CD4-positive, alpha-beta T cell treated with Interleukin-17A for 1 hour (primary cell): ENCODE data around the gene EPHA5.

ENCODE experiments used
- DNase-seq: peaks from one replicate; pipeline ENCODE4 v3.0.0-alpha.2; 2020

The EPHA5 gene

DNA sequence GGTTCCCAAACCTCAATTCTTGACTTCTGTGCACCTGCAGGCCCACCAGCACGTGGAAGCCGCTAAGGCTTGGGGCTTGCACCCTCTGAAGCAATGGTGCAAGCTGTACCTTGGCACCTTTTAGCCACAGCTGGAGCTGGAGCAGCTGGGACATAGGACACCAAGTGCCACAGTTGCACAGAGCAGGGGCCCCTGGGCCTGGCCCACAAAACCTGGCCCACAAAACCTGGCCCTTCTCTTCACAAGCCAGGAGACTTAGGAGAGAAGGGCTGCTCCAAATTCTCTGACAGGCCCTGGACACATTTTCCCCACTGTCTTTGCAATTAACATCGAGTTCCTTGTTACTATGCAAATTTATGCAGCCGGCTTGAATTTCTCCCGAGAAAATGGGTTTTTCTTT lies 197.8 kb downstream of the EPHA5 start:
- DNase-seq: no peak

DNA sequence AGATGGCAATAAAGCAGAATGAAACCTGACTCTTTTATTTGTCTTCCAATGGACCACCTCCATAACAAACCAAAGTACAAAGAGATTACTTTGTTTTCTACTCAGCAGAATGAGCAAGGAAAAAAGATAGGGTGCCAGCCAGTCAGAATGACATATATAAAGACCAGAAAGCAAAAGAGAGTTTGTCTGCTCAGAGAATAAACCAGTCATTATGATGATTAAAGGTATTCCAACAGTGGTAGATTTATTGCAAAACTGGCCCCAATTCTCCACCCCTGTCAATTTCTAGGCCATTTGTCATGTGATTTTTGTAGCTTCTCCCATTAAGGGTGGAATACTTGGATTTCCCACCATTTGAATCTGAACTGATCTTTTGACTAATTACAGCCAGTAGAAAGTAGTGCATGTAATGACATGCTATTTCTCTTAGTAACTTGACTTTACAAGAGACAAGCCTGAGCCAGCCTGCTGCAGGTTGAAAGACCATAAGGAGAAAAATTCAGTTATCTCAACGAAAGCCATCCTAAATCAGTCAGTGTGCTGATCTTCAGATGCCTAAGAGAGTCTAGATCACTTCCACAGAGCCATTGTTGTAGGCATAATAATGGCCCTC lies 203.1 kb downstream of the EPHA5 start:
- no peak for DNase-seq

DNA sequence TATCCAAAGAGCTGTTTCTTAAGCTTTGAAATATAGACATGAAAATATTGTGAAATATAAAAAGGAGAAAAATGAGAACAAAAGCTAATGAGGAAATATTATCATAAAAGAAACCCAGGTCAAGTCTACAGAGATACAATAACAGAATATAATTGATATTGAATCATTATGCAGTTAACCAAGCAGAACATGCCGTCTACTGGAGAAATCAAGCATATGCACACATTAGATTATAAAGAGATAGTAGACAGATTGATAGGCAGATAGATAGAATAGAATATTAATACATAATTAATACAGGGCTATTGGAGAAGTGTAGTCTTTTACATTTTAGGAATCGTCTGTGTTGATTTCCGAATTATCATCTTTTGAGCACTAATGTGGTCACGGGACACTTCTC lies 208.5 kb downstream of the EPHA5 start:
- DNase-seq: no peak

DNA sequence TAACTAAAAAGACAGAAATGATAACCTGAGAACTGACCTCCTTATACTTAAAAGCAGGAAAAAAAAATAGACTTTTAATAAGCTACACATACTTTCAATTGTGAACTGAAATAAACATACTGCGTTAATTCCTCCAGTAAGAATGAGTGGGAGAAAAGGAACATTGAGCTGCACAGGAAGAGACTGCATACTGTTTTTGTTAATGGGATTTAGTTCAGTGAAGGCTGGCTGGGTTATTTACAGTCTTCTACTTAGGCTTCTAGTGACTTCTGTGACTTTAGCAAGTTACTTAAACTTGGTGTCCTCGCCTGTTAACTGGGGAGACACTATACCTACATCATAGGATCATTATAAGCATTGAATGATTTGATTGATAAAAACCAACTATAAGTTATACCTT lies 213.3 kb downstream of the EPHA5 start:
- no peak for DNase-seq

DNA sequence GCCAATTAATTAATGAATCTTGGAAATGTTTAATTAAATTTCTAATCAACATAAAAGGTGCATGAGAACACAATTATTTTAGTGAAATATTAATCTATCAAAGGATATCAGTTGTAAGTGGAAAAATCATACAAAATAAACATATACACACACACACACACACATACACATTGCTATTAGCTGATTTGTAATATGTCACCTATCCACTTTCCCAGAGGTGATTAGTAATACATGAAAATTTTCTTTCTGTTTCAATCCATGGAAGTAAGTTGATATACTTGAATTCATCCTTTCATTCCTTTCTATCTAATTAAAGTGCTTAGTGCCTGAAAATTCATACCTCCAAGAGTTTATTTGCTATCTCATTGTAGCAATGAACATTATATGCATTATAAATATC lies 213.7 kb downstream of the EPHA5 start:
- no peak for DNase-seq

DNA sequence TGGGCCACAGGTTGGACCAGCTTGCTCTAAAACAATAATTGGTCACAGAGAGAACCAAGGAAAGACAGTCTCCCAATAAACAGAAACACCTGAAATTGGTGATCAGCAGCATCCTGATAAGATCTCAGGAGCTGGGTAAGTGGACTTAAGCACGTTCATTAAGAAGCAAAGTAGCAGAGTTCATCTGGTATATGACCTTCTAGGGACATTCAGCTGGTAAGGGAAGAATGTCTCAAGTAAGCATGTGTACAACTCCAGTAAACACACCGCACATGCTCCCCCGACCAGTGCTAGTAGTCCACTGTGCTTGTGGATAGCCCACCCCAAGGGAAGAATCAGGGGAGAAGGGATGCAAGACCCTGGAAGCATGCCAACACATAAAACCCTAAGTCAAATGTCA lies 216.9 kb downstream of the EPHA5 start:
- no peak for DNase-seq

DNA sequence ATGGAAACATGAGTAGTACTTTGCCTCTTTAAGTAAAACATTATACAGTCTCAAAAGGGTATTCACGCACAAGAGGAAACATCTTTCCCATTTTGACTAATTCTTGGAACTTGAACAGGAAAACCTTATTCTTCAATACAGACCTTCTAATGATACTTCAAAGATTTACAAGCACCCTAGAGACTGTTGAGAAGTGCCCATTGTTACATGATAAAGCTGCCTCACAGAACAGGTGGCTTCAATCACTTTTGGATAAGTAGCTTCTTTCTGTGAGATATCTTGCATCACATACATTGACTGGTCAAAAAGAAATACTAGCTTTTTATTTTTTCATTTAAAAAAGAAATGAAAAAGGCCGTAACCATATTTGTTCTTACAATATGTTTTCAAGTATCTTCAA lies 219.4 kb downstream of the EPHA5 start:
- DNase-seq: no peak

DNA sequence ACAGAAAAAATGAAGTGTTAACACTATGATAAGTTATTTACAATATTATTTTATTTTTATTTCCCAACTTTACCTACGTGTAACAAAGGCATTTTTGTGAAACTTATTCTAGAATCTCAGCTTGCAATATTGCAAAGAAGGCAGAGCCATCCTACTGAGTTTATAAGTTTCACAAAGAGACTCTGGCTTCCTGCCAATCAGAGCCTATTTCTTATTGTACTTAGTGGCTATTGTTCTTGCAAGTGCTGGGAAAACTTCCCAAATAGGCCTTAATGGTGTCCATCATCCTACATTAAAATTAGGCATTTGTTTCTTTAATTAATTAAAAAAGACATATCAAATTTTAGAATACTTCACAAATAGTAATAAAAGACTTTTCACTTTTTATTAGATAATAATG lies 233.2 kb downstream of the EPHA5 start:
- no peak for DNase-seq

DNA sequence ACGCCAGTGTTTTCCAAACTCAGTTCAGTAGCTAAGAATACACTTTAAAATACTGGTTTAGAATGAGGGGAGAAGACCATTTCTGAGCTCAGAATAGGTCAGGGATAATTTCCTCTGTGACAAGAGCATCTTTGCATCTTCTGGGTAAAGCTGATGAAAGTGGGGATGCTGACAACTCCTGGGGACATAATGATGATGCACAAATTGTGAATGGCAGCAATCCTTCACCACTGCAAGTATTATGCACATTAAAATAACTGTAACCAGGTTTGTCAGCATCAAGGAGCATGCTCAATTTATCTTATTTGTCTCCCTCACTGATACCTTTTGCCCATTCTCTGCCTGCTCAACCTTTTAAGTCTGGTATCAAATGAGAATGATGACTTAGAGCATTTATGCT lies 248.2 kb downstream of the EPHA5 start:
- DNase-seq: no peak

DNA sequence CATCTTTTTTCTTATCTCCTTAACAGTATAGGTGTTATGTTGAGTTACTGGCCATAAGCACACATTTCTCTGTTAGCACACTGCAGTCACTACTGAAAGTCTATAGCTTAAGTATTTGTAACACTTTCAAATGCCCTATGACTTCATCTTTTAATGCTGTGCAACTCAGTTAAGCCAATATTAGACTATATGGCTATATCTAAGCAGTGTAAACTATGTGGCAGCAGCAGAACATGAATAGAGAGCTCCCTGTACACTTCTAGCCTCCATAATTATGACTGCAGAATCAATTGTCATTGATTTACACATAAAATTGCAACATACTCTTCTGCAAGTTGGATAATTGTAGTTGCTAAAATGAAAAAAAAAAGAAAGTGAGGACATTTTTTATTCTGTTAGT lies 250.3 kb downstream of the EPHA5 start:
- no peak for DNase-seq

DNA sequence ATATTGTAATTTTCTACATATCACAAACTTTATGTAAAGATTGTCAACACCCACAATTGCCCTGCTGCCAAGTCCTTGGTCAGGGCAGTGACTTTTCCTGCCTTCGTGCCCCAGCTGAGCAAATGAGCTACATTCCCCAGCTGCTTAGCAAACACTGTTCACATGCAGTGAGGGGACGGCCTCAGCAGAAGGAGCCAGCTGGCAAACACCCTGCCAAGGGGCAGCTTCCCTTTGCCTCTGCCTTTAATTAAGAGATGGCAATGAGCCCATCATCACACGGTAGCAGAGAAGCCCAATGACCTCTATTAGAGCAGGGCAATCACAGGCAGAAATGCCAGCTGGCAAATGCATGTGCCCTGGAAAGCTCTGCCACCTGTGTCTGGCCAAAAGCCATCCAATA lies 253.4 kb downstream of the EPHA5 start:
- DNase-seq: no peak

DNA sequence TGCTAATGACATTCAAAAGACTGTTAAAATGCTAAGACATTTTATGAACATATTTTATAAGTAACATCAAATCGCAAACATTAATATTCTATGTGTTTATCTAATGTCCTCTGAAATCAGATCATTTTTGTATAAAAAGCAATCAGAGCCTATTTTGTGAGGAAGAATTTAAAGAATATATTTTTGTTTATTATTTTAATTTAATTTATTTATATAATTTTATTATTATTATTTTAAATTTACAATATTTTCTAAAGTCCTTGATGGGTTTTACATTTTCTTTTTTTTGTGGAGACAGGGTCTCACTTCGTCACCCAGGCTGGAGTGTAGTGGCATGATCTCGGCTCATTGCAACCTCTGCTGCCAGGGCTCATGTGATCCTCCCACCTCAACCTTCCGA lies 262.8 kb downstream of the EPHA5 start:
- DNase-seq: no peak

DNA sequence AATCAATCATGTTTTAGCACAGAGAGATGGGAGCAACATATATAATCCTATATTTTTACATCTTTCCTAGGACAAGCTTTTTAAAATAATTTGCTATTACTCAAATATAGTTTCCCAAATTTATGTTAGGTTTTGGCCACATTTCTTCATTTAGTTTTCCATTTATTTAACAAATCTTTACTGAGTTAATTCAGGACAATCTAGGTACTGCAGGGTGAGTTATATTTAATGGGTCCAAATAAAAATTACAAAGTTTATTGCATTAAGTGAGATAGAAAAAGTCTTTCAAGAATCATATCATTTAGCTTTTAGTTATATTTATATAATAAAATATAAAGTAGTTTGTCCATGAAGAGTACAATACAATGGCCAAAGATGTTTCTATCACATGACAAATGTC lies 269.2 kb downstream of the EPHA5 start:
- DNase-seq: no peak

DNA sequence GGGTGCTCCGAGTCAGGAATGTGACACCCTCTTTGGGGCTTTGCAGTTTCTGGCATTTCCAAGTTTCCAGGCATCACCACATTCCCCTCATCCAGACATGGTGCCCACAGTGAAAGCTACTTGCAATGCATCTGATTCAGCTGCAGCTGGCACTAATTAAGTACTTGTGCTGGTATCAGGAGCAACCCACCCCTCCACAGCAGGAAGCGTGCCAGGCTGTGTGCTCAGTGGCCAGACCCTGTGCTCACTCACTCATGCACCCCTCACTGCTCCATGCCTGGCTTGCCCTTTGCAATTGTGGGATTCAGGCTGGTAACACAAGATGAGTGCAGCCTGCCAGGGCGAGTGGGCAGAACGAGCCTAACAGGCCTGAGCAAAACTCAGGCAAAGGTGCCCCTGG lies 271.2 kb downstream of the EPHA5 start:
- DNase-seq: no peak

DNA sequence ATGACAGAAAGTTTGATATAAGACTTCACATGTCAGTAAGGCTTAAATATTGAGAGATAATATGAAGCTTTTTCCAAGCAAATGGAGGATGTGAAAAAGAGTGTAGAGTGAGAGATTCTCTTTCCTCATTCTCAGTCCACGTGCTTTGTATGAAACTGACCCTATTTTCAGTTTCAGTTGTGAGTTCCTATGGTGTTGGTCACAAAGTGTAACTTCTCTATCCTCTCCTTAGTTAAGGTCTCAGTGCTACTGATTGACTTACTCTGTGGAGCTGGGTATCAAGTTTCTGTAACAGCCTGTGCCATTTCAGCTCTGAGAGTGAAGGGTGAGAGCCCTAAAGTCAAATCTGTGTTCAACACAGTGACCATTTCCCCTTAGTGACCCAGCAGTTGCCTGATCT lies 277.2 kb downstream of the EPHA5 start:
- no peak for DNase-seq

DNA sequence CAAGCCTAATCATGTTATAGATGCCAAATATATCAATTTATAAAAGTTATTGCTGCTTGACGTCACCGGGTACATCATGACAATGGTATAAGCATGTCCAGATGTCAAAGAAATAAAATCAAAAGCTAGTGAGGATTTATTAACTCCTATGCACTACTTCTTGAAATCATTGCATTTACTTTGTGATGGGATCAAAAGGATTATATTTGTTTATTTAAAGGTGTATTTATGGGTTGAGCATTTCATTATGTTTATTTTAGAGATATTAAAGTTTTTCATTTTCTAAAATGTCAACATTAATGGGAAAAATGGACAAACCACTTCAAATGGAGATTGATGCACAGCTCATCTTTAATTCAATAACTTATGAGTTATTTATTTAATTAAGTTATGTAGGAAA lies 277.8 kb downstream of the EPHA5 start:
- no peak for DNase-seq

DNA sequence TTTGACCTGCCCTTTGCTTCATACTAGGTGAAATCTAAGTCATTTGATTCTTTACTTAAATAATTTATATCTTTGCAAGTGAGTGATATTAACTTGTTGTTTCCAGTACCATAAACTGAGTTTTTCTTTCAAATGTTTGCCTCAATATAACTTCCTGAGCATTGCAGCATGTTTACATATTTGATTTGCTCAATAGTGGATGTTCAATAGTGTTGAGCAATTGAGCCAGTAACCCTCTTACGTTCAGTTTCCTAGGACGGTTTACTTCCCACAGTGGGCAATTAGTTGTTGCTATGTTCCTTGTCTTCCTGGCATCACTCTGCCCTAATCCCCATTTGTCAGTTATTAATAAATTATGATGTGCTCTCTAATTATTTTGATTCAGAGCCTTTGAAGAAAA lies 278.5 kb downstream of the EPHA5 start:
- no peak for DNase-seq

DNA sequence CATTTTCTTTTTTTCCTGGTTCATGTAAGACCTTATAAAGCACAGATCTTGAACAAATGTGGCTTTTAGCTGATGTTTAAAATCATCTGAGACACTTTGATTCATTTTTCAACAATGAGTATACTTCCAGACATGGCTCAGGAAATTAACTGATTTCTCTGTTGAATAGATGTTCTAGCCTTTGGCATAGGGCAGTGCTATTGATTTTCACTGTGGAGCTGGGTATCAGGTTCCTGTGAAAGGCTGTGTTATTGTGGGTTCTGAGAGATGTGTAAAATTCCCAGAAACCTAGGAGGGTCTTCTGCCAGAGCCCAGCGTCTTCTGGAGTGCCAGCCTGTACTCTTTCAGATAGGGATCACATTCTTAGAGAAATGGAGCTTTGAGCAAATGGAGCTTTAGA lies 278.9 kb downstream of the EPHA5 start:
- no peak for DNase-seq

DNA sequence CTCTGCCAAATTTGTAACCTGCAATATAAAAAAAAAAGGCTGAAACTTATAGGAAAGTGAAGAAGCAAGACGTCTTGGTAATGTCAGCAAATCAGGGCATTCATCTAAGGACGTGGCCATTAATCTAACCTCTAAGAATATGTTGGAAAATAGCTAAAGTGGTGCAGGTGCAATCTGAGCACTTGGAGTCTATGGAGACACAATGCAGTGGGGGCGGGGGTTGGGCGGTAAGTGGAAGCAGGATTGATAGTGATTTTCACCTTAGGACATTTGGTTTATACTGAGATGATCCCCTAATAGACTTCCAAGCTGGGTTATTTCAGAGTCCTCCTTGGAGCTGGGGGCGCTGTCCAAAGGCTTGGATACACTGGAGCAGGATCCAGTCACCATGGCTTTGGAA lies 283.4 kb downstream of the EPHA5 start:
- no peak for DNase-seq

DNA sequence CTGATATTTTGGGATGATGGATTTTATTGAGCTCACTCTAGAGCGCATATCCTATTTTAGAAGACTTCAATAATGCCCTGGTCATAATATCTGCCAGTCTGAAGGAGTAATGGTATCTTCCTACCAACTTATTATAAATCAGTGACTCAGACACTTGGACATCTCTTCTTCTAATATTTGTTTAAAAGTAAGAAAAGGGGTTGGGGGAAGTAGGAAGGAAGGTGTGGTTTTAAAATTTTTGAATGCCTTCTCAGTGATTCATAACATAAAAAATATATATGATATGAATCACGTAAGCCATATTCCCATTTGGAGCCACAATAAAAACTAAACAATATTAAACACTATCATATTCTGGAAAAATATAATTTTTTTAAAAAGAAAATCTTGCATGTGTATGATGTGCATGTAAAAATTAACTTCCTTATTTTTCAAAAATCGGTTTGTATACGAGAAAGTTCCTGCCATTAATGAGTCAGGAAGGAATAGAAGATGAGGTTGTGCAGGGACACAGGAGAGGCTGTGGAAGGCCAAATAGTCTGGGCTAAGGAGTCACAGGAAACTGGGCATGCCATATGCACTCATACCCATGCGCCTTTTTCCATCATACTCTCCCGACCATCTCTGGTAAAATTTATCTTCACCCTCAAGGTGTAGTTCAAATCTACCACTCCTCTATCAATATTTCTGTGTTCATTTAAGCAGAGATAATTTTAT lies 286.5 kb downstream of the EPHA5 start:
- DNase-seq: no peak

DNA sequence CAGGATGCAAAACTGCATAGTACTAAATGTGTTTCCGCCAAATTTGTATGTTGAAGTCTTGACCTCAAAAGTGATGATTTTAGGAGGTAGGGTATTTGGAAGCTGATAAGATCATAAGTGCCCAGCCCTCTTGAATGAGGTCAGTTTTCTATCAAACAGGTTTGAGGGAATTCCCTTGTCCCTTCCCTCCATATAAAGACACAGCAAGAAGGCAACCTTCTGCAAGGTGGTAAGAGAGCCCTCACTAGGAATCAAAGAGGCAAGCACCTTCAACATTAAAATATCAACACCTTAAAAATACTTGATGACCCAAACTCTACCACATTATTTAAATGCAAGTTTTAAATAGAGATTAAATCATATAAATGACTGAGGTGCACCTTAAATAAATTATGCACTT lies 288.6 kb downstream of the EPHA5 start:
- no peak for DNase-seq

DNA sequence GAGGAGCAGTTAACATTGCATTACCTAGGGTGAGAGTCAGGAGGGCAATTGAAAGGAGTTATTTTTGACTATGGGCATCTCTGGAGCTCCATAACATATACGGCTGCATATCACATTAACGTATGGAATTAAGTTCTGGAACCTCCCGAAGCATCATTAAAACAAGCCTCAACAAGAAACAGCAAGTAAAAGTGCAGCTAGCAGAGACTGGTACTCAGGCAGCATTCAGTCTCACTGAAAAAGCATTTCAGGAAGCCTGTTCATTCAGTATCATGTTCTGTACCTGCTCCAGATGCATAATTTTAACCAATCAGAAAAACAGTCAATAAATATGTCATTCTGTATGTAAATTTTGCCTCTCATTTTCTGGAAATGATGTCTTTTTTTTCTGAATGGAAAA lies 299.6 kb downstream of the EPHA5 start:
- no peak for DNase-seq

DNA sequence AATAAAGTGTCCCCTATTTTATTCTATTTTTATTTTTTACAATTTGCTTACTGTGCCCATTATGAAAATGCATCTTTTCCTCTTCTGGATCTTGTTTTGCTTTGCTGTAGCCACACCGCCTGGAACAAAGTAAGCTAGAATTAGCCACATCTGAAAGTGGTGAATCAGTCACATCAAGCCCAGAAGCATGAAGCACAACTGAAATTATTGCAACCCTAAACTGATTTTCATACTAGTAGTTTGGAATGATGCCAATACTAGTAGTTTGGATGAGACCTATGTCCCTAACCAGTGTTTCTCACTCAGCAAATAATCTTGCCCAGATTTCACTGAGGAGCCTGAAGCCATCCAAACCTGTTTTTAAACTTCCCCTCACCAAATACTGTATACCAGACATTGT lies 303.0 kb downstream of the EPHA5 start:
- DNase-seq: no peak

DNA sequence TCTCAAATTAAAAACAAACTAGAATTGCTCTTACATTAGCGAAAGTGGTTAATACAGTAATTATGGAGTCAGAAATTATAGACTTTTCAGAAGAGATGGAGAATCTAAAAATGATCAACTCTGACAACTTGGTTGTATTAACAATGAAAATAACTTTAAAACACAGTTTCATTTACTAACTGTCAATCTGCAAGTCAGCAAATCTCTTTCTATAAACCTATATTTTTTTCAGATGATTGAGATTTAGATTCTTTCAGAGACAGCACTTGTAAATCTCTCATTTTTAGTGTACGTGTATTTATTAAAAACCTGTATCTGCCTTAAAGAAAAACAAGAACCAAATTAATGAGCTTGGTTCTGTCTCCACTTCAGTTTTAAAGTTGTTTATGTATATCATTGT lies 311.4 kb downstream of the EPHA5 start:
- DNase-seq: no peak

DNA sequence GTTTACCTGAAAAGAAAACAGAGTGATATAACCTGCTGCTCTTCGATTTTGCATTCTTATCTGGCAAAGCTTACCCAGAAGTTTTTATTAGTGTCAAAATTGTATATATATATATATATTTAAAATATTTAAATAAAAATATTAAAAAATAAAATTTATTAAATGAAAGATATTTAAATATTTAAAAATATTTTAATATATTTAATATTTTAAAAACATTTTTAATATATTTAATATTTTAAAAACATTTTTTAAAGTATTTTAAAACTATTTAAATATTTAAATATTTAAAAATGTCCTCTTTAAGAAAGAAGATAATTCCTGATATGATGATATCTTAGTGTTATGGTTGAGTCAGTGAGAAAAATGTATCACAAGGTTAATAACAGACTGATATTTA lies 317.2 kb downstream of the EPHA5 start:
- no peak for DNase-seq
